Measurements from ENCODE around the gene AZIN2. TPM values are rescaled to one million over a fixed set of nuclear protein-coding genes. Genes with fewer than 3 reads are reported as not detected.

AZIN2 gene
- total and polyA plus RNA-seq, 10 donors: 1.4 to 8.3 (median 3.0) TPM

- DNase-seq: no peak
- H3K9me3 ChIP-seq: no peaks in the 10 kb centered on the region
- H3K27me3 ChIP-seq (replicated peaks in 1 of 7): no peaks in the 10 kb centered on the region
- 65 to 79% (median 75%) methylated on average over 3 of the region's 3 CpGs for WGBS, 5 donors
- no peak overlapping the region for H3K4me3 ChIP-seq
- no peak overlapping the region for H3K27ac ChIP-seq
- H3K4me1 ChIP-seq: peaks cover 0 to 4% (median 0%) of the 10 kb centered on the region in 6 donors
- TF ChIP-seq POLR2AphosphoS5 (IDR thresholded peaks at IDR 0.05) (no peak), CTCF (IDR thresholded peaks at IDR 0.05 in 8 of 11, conservative IDR thresholded peaks at IDR 0.05 in 3 of 11) (peak in 1 of 11 experiments; percentile 16), POLR2A (IDR thresholded peaks at IDR 0.05) (no peak)
- intact Hi-C loops (cut with DNase I; ENCODE audit: low total_unique reads): no loop called here
- H3K36me3 ChIP-seq: peaks cover 0 to 79% (median 16%) of the 10 kb centered on the region in 6 donors
These were observed 67.0 kb downstream of the AZIN2 start for GRCh38 chr1:33147997-33148314.

- H3K27ac ChIP-seq: no peak overlapping the region
- H3K9me3 ChIP-seq: no peaks in the 10 kb centered on the region
- peaks cover 0 to 77% (median 16%) of the 10 kb centered on the region in 6 donors for H3K36me3 ChIP-seq
- H3K4me3 ChIP-seq: no peak overlapping the region
- WGBS, 5 donors: 87 to 94% (median 91%) methylated on average over 3 of the region's 3 CpGs
- no peak for DNase-seq
- intact Hi-C loops (cut with DNase I; ENCODE audit: low total_unique reads): no loop called here
- peaks cover 0 to 11% (median 0%) of the 10 kb centered on the region in 6 donors for H3K4me1 ChIP-seq
- TF ChIP-seq CTCF (IDR thresholded peaks at IDR 0.05 in 8 of 11, conservative IDR thresholded peaks at IDR 0.05 in 3 of 11): no peak
- TF ChIP-seq POLR2A (IDR thresholded peaks at IDR 0.05): no peak
- no peak for TF ChIP-seq POLR2AphosphoS5 (IDR thresholded peaks at IDR 0.05)
- H3K27me3 ChIP-seq (replicated peaks in 1 of 7): no peaks in the 10 kb centered on the region
These were observed 67.7 kb downstream of the AZIN2 start for GRCh38 chr1:33148615-33149014.

- Histone ChIP-seq H3K36me3 (peaks cover 0 to 78% (median 19%) of the 10 kb centered on the region in 6 donors), H3K27me3 (replicated peaks in 1 of 7) (no peaks in the 10 kb centered on the region), H3K4me1 (peaks cover 0 to 16% (median 0%) of the 10 kb centered on the region in 6 donors), H3K9me3 (no peaks in the 10 kb centered on the region), H3K27ac (no peak overlapping the region), H3K4me3 (no peak overlapping the region)
- WGBS, 5 donors: 93 to 99% (median 95%) methylated on average over 7 of the region's 7 CpGs
- intact Hi-C loops (cut with DNase I; ENCODE audit: low total_unique reads): no loop called here
- no peak for DNase-seq
- no peak for TF ChIP-seq CTCF (IDR thresholded peaks at IDR 0.05 in 8 of 11, conservative IDR thresholded peaks at IDR 0.05 in 3 of 11)
- TF ChIP-seq POLR2AphosphoS5 (IDR thresholded peaks at IDR 0.05): no peak
- no peak for TF ChIP-seq POLR2A (IDR thresholded peaks at IDR 0.05)
These were observed 68.7 kb downstream of the AZIN2 start for GRCh38 chr1:33149453-33150190.

- WGBS, 5 donors: 84 to 94% (median 90%) methylated on average over 4 of the region's 4 CpGs
- peaks cover 0 to 17% (median under 1%) of the 10 kb centered on the region in 6 donors for H3K4me1 ChIP-seq
- H3K27me3 ChIP-seq (replicated peaks in 1 of 7): no peaks in the 10 kb centered on the region
- H3K36me3 ChIP-seq: peaks cover 0 to 71% (median 17%) of the 10 kb centered on the region in 6 donors
- DNase-seq: no peak
- TF ChIP-seq POLR2A (IDR thresholded peaks at IDR 0.05) (no peak), POLR2AphosphoS5 (IDR thresholded peaks at IDR 0.05) (no peak), CTCF (IDR thresholded peaks at IDR 0.05 in 8 of 11, conservative IDR thresholded peaks at IDR 0.05 in 3 of 11) (no peak)
- no peak overlapping the region for H3K27ac ChIP-seq
- H3K9me3 ChIP-seq: no peaks in the 10 kb centered on the region
- no peak overlapping the region for H3K4me3 ChIP-seq
- intact Hi-C loops (cut with DNase I; ENCODE audit: low total_unique reads): no loop called here
These were observed 69.6 kb downstream of the AZIN2 start for GRCh38 chr1:33150522-33150921.

All from spleen (tissue), 11 donors.